Measurements from ENCODE around the gene DPYSL5. TPM values are rescaled to one million over a fixed set of nuclear protein-coding genes. Genes with fewer than 3 reads are reported as not detected.

Gene DPYSL5
- total and polyA plus RNA-seq, 2 of the 13 experiments (the other 11 are each of a cell fraction or from before 2014, with no cell fraction given) = 0.15 TPM; not detected in 1

- FAIRE-seq (no peak), ATAC-seq (no peak), DNase-seq (ENCODE audit: low spot score) (no peak)
- Histone ChIP-seq H3K4me1 (ENCODE audit: insufficient read depth, low read length) (no peaks in the 10 kb centered on the region), H4K20me1 (ENCODE audit: insufficient read depth, low read length) (no peaks in the 10 kb centered on the region), H2AFZ (ENCODE audit: low read length) (no peak overlapping the region), H3K79me2 (ENCODE audit: insufficient read depth, low read length) (no peaks in the 10 kb centered on the region), H3K27me3 (ENCODE audit: control insufficient read depth in 1 of 2, insufficient read depth in 2 of 2, low read length in 2 of 2) (peaks cover 4 to 29% of the 10 kb centered on the region in 2 experiments; a peak in 3 of 5 replicates), H3K9ac (ENCODE audit: insufficient read depth, low read depth, low read length) (no peak overlapping the region), H3K27ac (ENCODE audit: extremely low read length, insufficient read depth, low read length) (no peak overlapping the region), H3K4me3 (replicated peaks in 1 of 3; ENCODE audit: insufficient read depth in 1 of 3, low read depth in 2 of 3, low read length in 3 of 3) (no peak overlapping the region), H3K9me3 (ENCODE audit: low read length) (no peaks in the 10 kb centered on the region), H3K36me3 (replicated peaks in 1 of 2; ENCODE audit: control insufficient read depth in 1 of 2, insufficient read depth in 2 of 2, low read length in 2 of 2) (no peaks in the 10 kb centered on the region), H3K4me2 (ENCODE audit: low read depth, low read length) (no peak overlapping the region)
- no TSS peak for BruUV-seq (replicated peaks)
- in situ Hi-C loops (cut with HindIII; ENCODE audit: extremely low pct_ligation_motif_present, low pct_unique_long_range_greater_than_20kb) = no loop called here
- intact Hi-C loops (cut with micrococcal nuclease; ENCODE audit: unreplicated experiment) = no loop called here
- CTCF ChIA-PET (ENCODE audit: low intra/inter-chr PET ratio, low total read pairs) = no interaction called here
- WGBS (ENCODE audit: low lambda C conversion rate) = 2% methylated on average over 2 of the region's 2 CpGs
- TF ChIP-seq ZNF350 (CRISPR knock-in tag; IDR thresholded peaks at IDR 0.05; ENCODE audit: borderline replicate concordance, low read depth) (no peak), MAFK (conservative IDR thresholded peaks at IDR 0.05 in 1 of 2, IDR thresholded peaks at IDR 0.05 in 1 of 2; ENCODE audit: low read length in 2 of 2) (0 out of 4 replicates have a peak, but pooled peaks have one; percentile 3 to 25), ZNF768 (CRISPR knock-in tag; IDR thresholded peaks at IDR 0.05) (no peak), HMG20B (CRISPR knock-in tag; conservative IDR thresholded peaks at IDR 0.05) (no peak), ZNF264 (CRISPR knock-in tag; IDR thresholded peaks at IDR 0.05) (no peak), RFX3 (CRISPR knock-in tag; IDR thresholded peaks at IDR 0.05) (peak; percentile 50; the same call in 1 of the 2 replicates), MAFF (IDR thresholded peaks at IDR 0.05; ENCODE audit: low read depth, low read length) (peak; percentile 24; the same call in 1 of the 2 replicates)
- POLR2A ChIA-PET = no interaction called here
These were observed 40.0 kb upstream of the DPYSL5 start for GRCh38 chr2:26807788-26808460.

GRCh38 chr2:26809211-26809610 is 38.7 kb upstream of the DPYSL5 start:
- H3K27me3 ChIP-seq (ENCODE audit: control insufficient read depth in 1 of 2, insufficient read depth in 2 of 2, low read length in 2 of 2) = peaks cover 6 to 35% of the 10 kb centered on the region in 2 experiments; a peak in 3 of 5 replicates
- ATAC-seq (no peak), DNase-seq (ENCODE audit: low spot score) (no peak), FAIRE-seq (no peak)
- no TSS peak for BruUV-seq (replicated peaks)
- CTCF ChIA-PET (ENCODE audit: low intra/inter-chr PET ratio, low total read pairs) = no interaction called here
- H3K4me2 ChIP-seq (ENCODE audit: low read depth, low read length) = no peak overlapping the region
- no peaks in the 10 kb centered on the region for H4K20me1 ChIP-seq (ENCODE audit: insufficient read depth, low read length)
- no peaks in the 10 kb centered on the region for H3K9me3 ChIP-seq (ENCODE audit: low read length)
- no peak overlapping the region for H3K4me3 ChIP-seq (replicated peaks in 1 of 3; ENCODE audit: insufficient read depth in 1 of 3, low read depth in 2 of 3, low read length in 3 of 3)
- H2AFZ ChIP-seq (ENCODE audit: low read length) = no peak overlapping the region
- no peak overlapping the region for H3K27ac ChIP-seq (ENCODE audit: extremely low read length, insufficient read depth, low read length)
- in situ Hi-C loops (cut with HindIII; ENCODE audit: extremely low pct_ligation_motif_present, low pct_unique_long_range_greater_than_20kb) = no loop called here
- no peaks in the 10 kb centered on the region for H3K36me3 ChIP-seq (replicated peaks in 1 of 2; ENCODE audit: control insufficient read depth in 1 of 2, insufficient read depth in 2 of 2, low read length in 2 of 2)
- H3K9ac ChIP-seq (ENCODE audit: insufficient read depth, low read depth, low read length) = no peak overlapping the region
- POLR2A ChIA-PET = no interaction called here
- WGBS (ENCODE audit: low lambda C conversion rate) = 31% methylated on average over 3 of the region's 3 CpGs
- intact Hi-C loops (cut with micrococcal nuclease; ENCODE audit: unreplicated experiment) = no loop called here
- H3K79me2 ChIP-seq (ENCODE audit: insufficient read depth, low read length) = no peaks in the 10 kb centered on the region
- H3K4me1 ChIP-seq (ENCODE audit: insufficient read depth, low read length) = no peaks in the 10 kb centered on the region
- TF ChIP-seq EZH2 (conservative IDR thresholded peaks at IDR 0.05; ENCODE audit: low read depth, low read length) (no peak), NR0B2 (CRISPR knock-in tag; IDR thresholded peaks at IDR 0.05) (0 out of 2 replicates have a peak, but pooled peaks have one; percentile 33)

Data from HepG2 (cell line).